IMR-90 (cell line): ENCODE data around the gene RUNX3. TPM values are rescaled to one million over a fixed set of nuclear protein-coding genes. Genes with fewer than 3 reads are reported as not detected.

Experiments used
- ATAC-seq: fragments of 200-7000 bp; cut with Tn5 transposase; 2 replicates; pipeline ENCODE4 v1.9.1; 2020; ENCODE audit warnings: low read depth, mild to moderate bottlenecking, moderate library complexity
- BruUV-seq: library from RNA; stranded (reverse); fragments of 400-500 nt; replicated peaks from 2 replicates; lab custom pipeline; 2021; lab: Mats Ljungman, UMichigan
- CTCF ChIA-PET: fragments of 300-600 bp; formaldehyde crosslinking; extraction: SDS; loops from one replicate; lab custom pipeline; 2021; ENCODE audit warnings: antibody characterized with exemption; lab: Yijun Ruan, JAX
- POLR2A ChIA-PET: fragments of 300-600 bp; sonication (Branson Sonifier 250); formaldehyde crosslinking; loops from one replicate; lab custom pipeline; 2022; ENCODE audit warnings: antibody characterized with exemption; ENCODE audit not compliant: unreplicated experiment; lab: Charles Lee
- DNase-seq: peaks from one replicate; pipeline ENCODE4 v3.0.0; 2013
- H2AFZ ChIP-seq: replicated peaks from 2 replicates; pipeline ENCODE3; 2013; ENCODE audit warnings: low read length, mild to moderate bottlenecking; ENCODE audit not compliant: poor library complexity
- H2AK5ac ChIP-seq: 2 replicates; pipeline ENCODE4 v1.6.1; 2013; ENCODE audit warnings: low read depth, low read length, inconsistent platforms
- H2AK9ac ChIP-seq: replicated peaks from 2 replicates; pipeline ENCODE3; 2013; ENCODE audit warnings: mild to moderate bottlenecking, low read depth, low read length, moderate library complexity; ENCODE audit not compliant: poor library complexity
- H2BK120ac ChIP-seq: 2 replicates; pipeline ENCODE4 v1.6.1; 2013; ENCODE audit warnings: low read depth, low read length, inconsistent platforms
- H2BK15ac ChIP-seq: 3 replicates; pipeline ENCODE4 v1.6.1; 2013; ENCODE audit warnings: low read depth, low read length, inconsistent platforms
- H2BK20ac ChIP-seq: 2 replicates; pipeline ENCODE4 v1.6.1; 2013; ENCODE audit warnings: low read depth, mild to moderate bottlenecking, inconsistent platforms, low read length, moderate library complexity
- H2BK5ac ChIP-seq: 2 replicates; pipeline ENCODE4 v1.6.1; 2013; ENCODE audit warnings: mild to moderate bottlenecking, low read depth, low read length, inconsistent platforms; ENCODE audit not compliant: poor library complexity, severe bottlenecking
- H3K14ac ChIP-seq: replicated peaks from 2 replicates; pipeline ENCODE4 v1.6.1; 2013; ENCODE audit warnings: low read depth, low read length, inconsistent platforms
- H3K18ac ChIP-seq: 2 replicates; pipeline ENCODE4 v1.6.1; 2013; ENCODE audit warnings: low read depth, low read length, control low read depth
- H3K23ac ChIP-seq: 2 replicates; pipeline ENCODE4 v1.6.1; 2013; ENCODE audit warnings: low read depth, low read length, inconsistent platforms
- H3K27ac ChIP-seq: 2 replicates; pipeline ENCODE4 v1.5.1; 2013; ENCODE audit warnings: mild to moderate bottlenecking, control low read depth, low read length; ENCODE audit not compliant: insufficient read depth
- H3K27me3 ChIP-seq: 2 replicates; pipeline ENCODE4 v1.6.1; 2013; ENCODE audit warnings: low read length; ENCODE audit not compliant: control insufficient read depth, insufficient read depth
- H3K36me3 ChIP-seq: 2 replicates; pipeline ENCODE4 v1.6.1; 2013; ENCODE audit warnings: low read length, mixed read lengths; ENCODE audit not compliant: control insufficient read depth, insufficient read depth
- H3K4ac ChIP-seq: 2 replicates; pipeline ENCODE4 v1.6.1; 2013; ENCODE audit warnings: low read depth, low read length, inconsistent platforms
- H3K4me1 ChIP-seq: 2 replicates; pipeline ENCODE4 v1.6.1; 2013; ENCODE audit warnings: low read length, mixed read lengths; ENCODE audit not compliant: control insufficient read depth, insufficient read depth
- H3K4me2 ChIP-seq: 2 replicates; pipeline ENCODE4 v1.6.1; 2013; ENCODE audit warnings: low read depth, mild to moderate bottlenecking, control low read depth, low read length, moderate library complexity
- H3K4me3 ChIP-seq: 2 replicates; pipeline ENCODE4 v1.5.1; 2013; ENCODE audit warnings: low read depth, mild to moderate bottlenecking, control low read depth, low read length, moderate library complexity; ENCODE audit not compliant: insufficient read depth
- H3K56ac ChIP-seq: 2 replicates; pipeline ENCODE4 v1.6.1; 2013; ENCODE audit warnings: low read length, inconsistent platforms; ENCODE audit not compliant: insufficient read depth; ENCODE audit errors: extremely low read depth
- H3K79me1 ChIP-seq, 2 experiments: 2 replicates each; pipeline ENCODE4 v1.6.1; 2013; ENCODE audit warnings: low read length in 2 of 2, inconsistent platforms in 1 of 2, low read depth in 1 of 2
- H3K9ac ChIP-seq: 2 replicates; pipeline ENCODE4 v1.6.1; 2013; ENCODE audit warnings: low read depth, low read length, control low read depth
- H3K9me1 ChIP-seq: 2 replicates; pipeline ENCODE4 v1.6.1; 2013; ENCODE audit warnings: low read length, inconsistent platforms; ENCODE audit not compliant: insufficient read depth
- H3K9me3 ChIP-seq: 2 replicates; pipeline ENCODE4 v1.6.1; 2013; ENCODE audit warnings: low read length; ENCODE audit not compliant: control insufficient read depth, insufficient read depth
- H4K20me1 ChIP-seq: 2 replicates; pipeline ENCODE4 v1.6.1; 2013; ENCODE audit warnings: low read length, inconsistent platforms; ENCODE audit not compliant: insufficient read depth
- H4K5ac ChIP-seq: 2 replicates; pipeline ENCODE4 v1.6.1; 2013; ENCODE audit warnings: mild to moderate bottlenecking, low read depth, low read length, control low read depth
- H4K8ac ChIP-seq, 2 experiments: 2 replicates each; pipeline ENCODE4 v1.6.1; 2013; ENCODE audit warnings: low read depth in 2 of 2, low read length in 2 of 2, control low read depth in 1 of 2, inconsistent platforms in 1 of 2
- H4K91ac ChIP-seq: 2 replicates; pipeline ENCODE4 v1.6.1; 2013; ENCODE audit warnings: low read depth, low read length, inconsistent platforms; ENCODE audit not compliant: insufficient read depth
- CEBPB ChIP-seq: IDR thresholded peaks from 2 replicates; pipeline ENCODE4 v1.6.1; 2012; ENCODE audit warnings: low read depth, low read length, improper control_type of control experiment
- CHD1 ChIP-seq: IDR thresholded peaks from 2 replicates; pipeline ENCODE4 v1.6.1; 2012; ENCODE audit warnings: low read depth, low read length, improper control_type of control experiment
- FOS ChIP-seq: fragments of 150-350 bp; IDR thresholded peaks from 2 replicates; pipeline ENCODE4 v1.6.1; 2016; ENCODE audit warnings: low read depth, low read length
- MAFK ChIP-seq: IDR thresholded peaks from 2 replicates; pipeline ENCODE4 v1.6.1; 2012; ENCODE audit warnings: low read depth, low read length, improper control_type of control experiment
- MAZ ChIP-seq: IDR thresholded peaks from 2 replicates; pipeline ENCODE4 v1.6.1; 2012; ENCODE audit warnings: low read depth, mild to moderate bottlenecking, low read length, improper control_type of control experiment, moderate library complexity, borderline replicate concordance
- MXI1 ChIP-seq: IDR thresholded peaks from 2 replicates; pipeline ENCODE4 v1.6.1; 2012; ENCODE audit warnings: low read depth, mild to moderate bottlenecking, low read length, moderate library complexity, borderline replicate concordance
- NFE2L2 ChIP-seq: fragments of 150-350 bp; IDR thresholded peaks from 2 replicates; pipeline ENCODE4 v1.6.1; 2016; ENCODE audit warnings: low read depth, mild to moderate bottlenecking, low read length
- POLR2A ChIP-seq: IDR thresholded peaks from 2 replicates; pipeline ENCODE4 v1.6.1; 2012; ENCODE audit warnings: mild to moderate bottlenecking, low read depth, low read length
- RAD21 ChIP-seq: IDR thresholded peaks from 2 replicates; pipeline ENCODE4 v1.6.1; 2012; ENCODE audit warnings: low read length, improper control_type of control experiment
- RCOR1 ChIP-seq: IDR thresholded peaks from 2 replicates; pipeline ENCODE4 v1.6.1; 2012; ENCODE audit warnings: mild to moderate bottlenecking, low read length, improper control_type of control experiment; ENCODE audit not compliant: insufficient replicate concordance
- RFX5 ChIP-seq: IDR thresholded peaks from 2 replicates; pipeline ENCODE4 v1.8.0; 2012; ENCODE audit warnings: low read depth, mild to moderate bottlenecking, low read length, moderate library complexity
- SMC3 ChIP-seq: fragments of 150-350 bp; IDR thresholded peaks from 2 replicates; pipeline ENCODE4 v1.6.1; 2016; ENCODE audit warnings: low read depth, mild to moderate bottlenecking, antibody characterized with exemption, low read length, moderate library complexity
- WGBS, 2 experiments: methylation state at CpG; one replicate each; pipeline versions ENCODE4 v1.1.5 to v1.1.7; 2013; ENCODE audit warnings: missing lambda C conversion rate in 2 of 2; ENCODE audit not compliant: insufficient read length in 1 of 2; ENCODE audit errors: extremely low coverage in 2 of 2; 5-methylcytosine and 5-hydroxymethylcytosine counted together
- dilution Hi-C: fragments of 300-500 bp; cut with HindIII; formaldehyde crosslinking; loops from one replicate; pipeline ENCODE4 v1.14.3; 2018; ENCODE audit warnings: low sequenced_read_pairs; ENCODE audit not compliant: unreplicated experiment
- in situ Hi-C: fragments of 300-500 bp; cut with MboI; formaldehyde crosslinking; loops from 3 replicates; pipeline ENCODE4 v1.14.3; 2019; ENCODE audit warnings: low sequenced_read_pairs, inconsistent platforms, mixed read lengths
- intact Hi-C: fragments of 100-400 bp; cut with micrococcal nuclease; formaldehyde crosslinking; loops from 2 replicates; pipeline ENCODE4 v1.10.0; 2022
- polyA plus RNA-seq, 3 experiments: library from polyadenylated mRNA; depleted of rRNA; stranded (reverse); fragments of >200 nt; gene quantifications; 2 replicates each; pipeline ENCODE4 v1.2.3, GENCODE V29; 2012; ENCODE audit warnings: low replicate concordance in 1 of 3
- total RNA-seq: library from RNA; depleted of rRNA; stranded (reverse); fragments of >200 nt; gene quantifications from 2 replicates; pipeline ENCODE4 v1.2.3, GENCODE V29; 2012
- TF ChIP-seq, protein P1 (sequence below): fragments of 150-350 bp; IDR thresholded peaks from 2 replicates; pipeline ENCODE4 v1.6.1; 2017; ENCODE audit warnings: mild to moderate bottlenecking, antibody characterized with exemption, low read length, low read depth
- TF ChIP-seq, protein P2 (sequence below): conservative IDR thresholded peaks from 2 replicates; pipeline ENCODE4 v1.5.1; 2012; ENCODE audit warnings: mild to moderate bottlenecking, low read depth, low read length, improper control_type of control experiment
- TF ChIP-seq, protein P3 (sequence below): fragments of 150-350 bp; IDR thresholded peaks from 2 replicates; pipeline ENCODE4 v1.6.1; 2016; ENCODE audit warnings: low read depth, mild to moderate bottlenecking, low read length, moderate library complexity, borderline replicate concordance

RUNX3 gene
- total and polyA plus RNA-seq, 2 of the 4 experiments (the other 2 are of a cell fraction), result 0.07 TPM; not detected in 1

DNA sequence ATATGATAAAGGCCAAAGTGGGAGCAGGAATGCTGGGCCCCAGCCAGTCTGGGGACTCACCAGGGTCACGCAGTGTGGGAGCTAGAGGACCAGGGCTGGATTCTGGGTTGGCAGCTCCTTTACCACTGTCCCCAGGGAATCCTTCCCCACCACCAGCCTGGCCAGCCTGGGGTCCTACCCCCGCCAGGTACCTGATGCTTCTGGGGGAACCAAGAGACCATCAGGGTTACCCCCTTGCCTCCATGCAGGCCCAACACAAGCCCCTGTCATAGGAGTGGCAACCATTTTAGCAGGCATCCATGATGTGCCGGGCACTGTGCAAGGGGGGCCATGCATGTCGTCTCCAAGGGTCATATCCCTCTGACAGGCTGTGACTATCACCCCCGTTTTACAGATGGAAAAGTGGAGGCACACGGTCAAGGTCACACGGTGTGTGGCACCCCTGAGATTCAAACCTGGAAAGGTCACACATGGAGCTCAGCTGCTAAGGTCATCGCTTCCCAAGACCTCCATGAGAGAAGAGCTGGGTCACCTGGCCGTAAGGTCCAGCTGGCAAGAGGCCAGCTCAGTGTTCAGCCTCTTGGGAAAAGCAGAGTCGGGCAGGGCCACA lies 16.4 kb downstream of the RUNX3 start:
- H2BK20ac ChIP-seq, result no peak overlapping the region
- H2BK120ac ChIP-seq, result no peak overlapping the region
- H2AFZ ChIP-seq, result peak overlapping the region; percentile 83
- no peaks in the 10 kb centered on the region for H3K9me3 ChIP-seq
- in situ Hi-C loops, result no loop called here
- H2BK5ac ChIP-seq, result no peak overlapping the region
- ATAC-seq (no peak), DNase-seq (no peak)
- no peak overlapping the region for H3K4ac ChIP-seq
- intact Hi-C loops, result no loop called here
- no peaks in the 10 kb centered on the region for H3K79me1 ChIP-seq
- POLR2A ChIA-PET, result no interaction called here
- no peaks in the 10 kb centered on the region for H3K36me3 ChIP-seq
- H3K23ac ChIP-seq, result no peak overlapping the region
- 0 out of 4 replicates have a peak overlapping the region, but pooled peaks of 1 of the 2 experiments have one; percentile 20 for H4K8ac ChIP-seq
- H3K4me1 ChIP-seq, result peaks cover 4% of the 10 kb centered on the region; the same call in 1 of the 2 replicates
- BruUV-seq, result no TSS peak
- no peak overlapping the region for H3K18ac ChIP-seq
- CTCF ChIA-PET, result no interaction called here
- dilution Hi-C loops, result no loop called here
- no peak overlapping the region for H4K5ac ChIP-seq
- H3K27ac ChIP-seq, result no peak overlapping the region
- no peak overlapping the region for H4K91ac ChIP-seq
- peak overlapping the region; percentile 33; the same call in 1 of the 2 replicates for H2AK5ac ChIP-seq
- TF ChIP-seq MAZ (no peak), NFE2L2 (no peak), RCOR1 (no peak), FOS (no peak), RFX5 (no peak), MXI1 (no peak), SMC3 (no peak), POLR2A (no peak), CEBPB (no peak), RAD21 (no peak), CHD1 (no peak), MAFK (no peak)
- TF ChIP-seq, protein P1, sequence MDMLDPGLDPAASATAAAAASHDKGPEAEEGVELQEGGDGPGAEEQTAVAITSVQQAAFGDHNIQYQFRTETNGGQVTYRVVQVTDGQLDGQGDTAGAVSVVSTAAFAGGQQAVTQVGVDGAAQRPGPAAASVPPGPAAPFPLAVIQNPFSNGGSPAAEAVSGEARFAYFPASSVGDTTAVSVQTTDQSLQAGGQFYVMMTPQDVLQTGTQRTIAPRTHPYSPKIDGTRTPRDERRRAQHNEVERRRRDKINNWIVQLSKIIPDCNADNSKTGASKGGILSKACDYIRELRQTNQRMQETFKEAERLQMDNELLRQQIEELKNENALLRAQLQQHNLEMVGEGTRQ, result no peak
- TF ChIP-seq, protein P2, sequence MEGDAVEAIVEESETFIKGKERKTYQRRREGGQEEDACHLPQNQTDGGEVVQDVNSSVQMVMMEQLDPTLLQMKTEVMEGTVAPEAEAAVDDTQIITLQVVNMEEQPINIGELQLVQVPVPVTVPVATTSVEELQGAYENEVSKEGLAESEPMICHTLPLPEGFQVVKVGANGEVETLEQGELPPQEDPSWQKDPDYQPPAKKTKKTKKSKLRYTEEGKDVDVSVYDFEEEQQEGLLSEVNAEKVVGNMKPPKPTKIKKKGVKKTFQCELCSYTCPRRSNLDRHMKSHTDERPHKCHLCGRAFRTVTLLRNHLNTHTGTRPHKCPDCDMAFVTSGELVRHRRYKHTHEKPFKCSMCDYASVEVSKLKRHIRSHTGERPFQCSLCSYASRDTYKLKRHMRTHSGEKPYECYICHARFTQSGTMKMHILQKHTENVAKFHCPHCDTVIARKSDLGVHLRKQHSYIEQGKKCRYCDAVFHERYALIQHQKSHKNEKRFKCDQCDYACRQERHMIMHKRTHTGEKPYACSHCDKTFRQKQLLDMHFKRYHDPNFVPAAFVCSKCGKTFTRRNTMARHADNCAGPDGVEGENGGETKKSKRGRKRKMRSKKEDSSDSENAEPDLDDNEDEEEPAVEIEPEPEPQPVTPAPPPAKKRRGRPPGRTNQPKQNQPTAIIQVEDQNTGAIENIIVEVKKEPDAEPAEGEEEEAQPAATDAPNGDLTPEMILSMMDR, result no peak
- TF ChIP-seq, protein P3, sequence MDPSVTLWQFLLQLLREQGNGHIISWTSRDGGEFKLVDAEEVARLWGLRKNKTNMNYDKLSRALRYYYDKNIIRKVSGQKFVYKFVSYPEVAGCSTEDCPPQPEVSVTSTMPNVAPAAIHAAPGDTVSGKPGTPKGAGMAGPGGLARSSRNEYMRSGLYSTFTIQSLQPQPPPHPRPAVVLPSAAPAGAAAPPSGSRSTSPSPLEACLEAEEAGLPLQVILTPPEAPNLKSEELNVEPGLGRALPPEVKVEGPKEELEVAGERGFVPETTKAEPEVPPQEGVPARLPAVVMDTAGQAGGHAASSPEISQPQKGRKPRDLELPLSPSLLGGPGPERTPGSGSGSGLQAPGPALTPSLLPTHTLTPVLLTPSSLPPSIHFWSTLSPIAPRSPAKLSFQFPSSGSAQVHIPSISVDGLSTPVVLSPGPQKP, result no peak
- H2BK15ac ChIP-seq, result no peak overlapping the region
- no peaks in the 10 kb centered on the region for H4K20me1 ChIP-seq
- no peaks in the 10 kb centered on the region; the same call in 1 of the 2 replicates for H3K27me3 ChIP-seq
- H2AK9ac ChIP-seq, result no peak overlapping the region
- no peak overlapping the region for H3K14ac ChIP-seq
- H3K9ac ChIP-seq, result no peak overlapping the region
- H3K4me3 ChIP-seq, result no peak overlapping the region
- 91% methylated on average over 7 of the region's 10 CpGs; no CpG with 5 or more reads in 1 of the 2 experiments for WGBS, 2 experiments
- no peaks in the 10 kb centered on the region for H3K9me1 ChIP-seq
- no peak overlapping the region for H3K56ac ChIP-seq
- no peak overlapping the region for H3K4me2 ChIP-seq
